IMR-90 (cell line): ENCODE data around the gene CCL13. TPM values are rescaled to one million over a fixed set of nuclear protein-coding genes. Genes with fewer than 3 reads are reported as not detected.

Experiments used
- ATAC-seq: fragments of 200-7000 bp; cut with Tn5 transposase; 2 replicates; pipeline ENCODE4 v1.9.1; 2020; ENCODE audit warnings: low read depth, mild to moderate bottlenecking, moderate library complexity
- BruUV-seq: library from RNA; stranded (reverse); fragments of 400-500 nt; replicated peaks from 2 replicates; lab custom pipeline; 2021; lab: Mats Ljungman, UMichigan
- CTCF ChIA-PET: fragments of 300-600 bp; formaldehyde crosslinking; extraction: SDS; loops from one replicate; lab custom pipeline; 2021; ENCODE audit warnings: antibody characterized with exemption; lab: Yijun Ruan, JAX
- POLR2A ChIA-PET: fragments of 300-600 bp; sonication (Branson Sonifier 250); formaldehyde crosslinking; loops from one replicate; lab custom pipeline; 2022; ENCODE audit warnings: antibody characterized with exemption; ENCODE audit not compliant: unreplicated experiment; lab: Charles Lee
- DNase-seq: peaks from one replicate; pipeline ENCODE4 v3.0.0; 2013
- H2AFZ ChIP-seq: replicated peaks from 2 replicates; pipeline ENCODE3; 2013; ENCODE audit warnings: low read length, mild to moderate bottlenecking; ENCODE audit not compliant: poor library complexity
- H2AK5ac ChIP-seq: 2 replicates; pipeline ENCODE4 v1.6.1; 2013; ENCODE audit warnings: low read depth, low read length, inconsistent platforms
- H2AK9ac ChIP-seq: replicated peaks from 2 replicates; pipeline ENCODE3; 2013; ENCODE audit warnings: mild to moderate bottlenecking, low read depth, low read length, moderate library complexity; ENCODE audit not compliant: poor library complexity
- H2BK120ac ChIP-seq: 2 replicates; pipeline ENCODE4 v1.6.1; 2013; ENCODE audit warnings: low read depth, low read length, inconsistent platforms
- H2BK15ac ChIP-seq: 3 replicates; pipeline ENCODE4 v1.6.1; 2013; ENCODE audit warnings: low read depth, low read length, inconsistent platforms
- H2BK20ac ChIP-seq: 2 replicates; pipeline ENCODE4 v1.6.1; 2013; ENCODE audit warnings: low read depth, mild to moderate bottlenecking, inconsistent platforms, low read length, moderate library complexity
- H2BK5ac ChIP-seq: 2 replicates; pipeline ENCODE4 v1.6.1; 2013; ENCODE audit warnings: mild to moderate bottlenecking, low read depth, low read length, inconsistent platforms; ENCODE audit not compliant: poor library complexity, severe bottlenecking
- H3K14ac ChIP-seq: replicated peaks from 2 replicates; pipeline ENCODE4 v1.6.1; 2013; ENCODE audit warnings: low read depth, low read length, inconsistent platforms
- H3K18ac ChIP-seq: 2 replicates; pipeline ENCODE4 v1.6.1; 2013; ENCODE audit warnings: low read depth, low read length, control low read depth
- H3K23ac ChIP-seq: 2 replicates; pipeline ENCODE4 v1.6.1; 2013; ENCODE audit warnings: low read depth, low read length, inconsistent platforms
- H3K27ac ChIP-seq: 2 replicates; pipeline ENCODE4 v1.5.1; 2013; ENCODE audit warnings: mild to moderate bottlenecking, control low read depth, low read length; ENCODE audit not compliant: insufficient read depth
- H3K27me3 ChIP-seq: 2 replicates; pipeline ENCODE4 v1.6.1; 2013; ENCODE audit warnings: low read length; ENCODE audit not compliant: control insufficient read depth, insufficient read depth
- H3K36me3 ChIP-seq: 2 replicates; pipeline ENCODE4 v1.6.1; 2013; ENCODE audit warnings: low read length, mixed read lengths; ENCODE audit not compliant: control insufficient read depth, insufficient read depth
- H3K4ac ChIP-seq: 2 replicates; pipeline ENCODE4 v1.6.1; 2013; ENCODE audit warnings: low read depth, low read length, inconsistent platforms
- H3K4me1 ChIP-seq: 2 replicates; pipeline ENCODE4 v1.6.1; 2013; ENCODE audit warnings: low read length, mixed read lengths; ENCODE audit not compliant: control insufficient read depth, insufficient read depth
- H3K4me2 ChIP-seq: 2 replicates; pipeline ENCODE4 v1.6.1; 2013; ENCODE audit warnings: low read depth, mild to moderate bottlenecking, control low read depth, low read length, moderate library complexity
- H3K4me3 ChIP-seq: 2 replicates; pipeline ENCODE4 v1.5.1; 2013; ENCODE audit warnings: low read depth, mild to moderate bottlenecking, control low read depth, low read length, moderate library complexity; ENCODE audit not compliant: insufficient read depth
- H3K56ac ChIP-seq: 2 replicates; pipeline ENCODE4 v1.6.1; 2013; ENCODE audit warnings: low read length, inconsistent platforms; ENCODE audit not compliant: insufficient read depth; ENCODE audit errors: extremely low read depth
- H3K79me1 ChIP-seq, 2 experiments: 2 replicates each; pipeline ENCODE4 v1.6.1; 2013; ENCODE audit warnings: low read length in 2 of 2, inconsistent platforms in 1 of 2, low read depth in 1 of 2
- H3K9ac ChIP-seq: 2 replicates; pipeline ENCODE4 v1.6.1; 2013; ENCODE audit warnings: low read depth, low read length, control low read depth
- H3K9me1 ChIP-seq: 2 replicates; pipeline ENCODE4 v1.6.1; 2013; ENCODE audit warnings: low read length, inconsistent platforms; ENCODE audit not compliant: insufficient read depth
- H3K9me3 ChIP-seq: 2 replicates; pipeline ENCODE4 v1.6.1; 2013; ENCODE audit warnings: low read length; ENCODE audit not compliant: control insufficient read depth, insufficient read depth
- H4K20me1 ChIP-seq: 2 replicates; pipeline ENCODE4 v1.6.1; 2013; ENCODE audit warnings: low read length, inconsistent platforms; ENCODE audit not compliant: insufficient read depth
- H4K5ac ChIP-seq: 2 replicates; pipeline ENCODE4 v1.6.1; 2013; ENCODE audit warnings: mild to moderate bottlenecking, low read depth, low read length, control low read depth
- H4K8ac ChIP-seq, 2 experiments: 2 replicates each; pipeline ENCODE4 v1.6.1; 2013; ENCODE audit warnings: low read depth in 2 of 2, low read length in 2 of 2, control low read depth in 1 of 2, inconsistent platforms in 1 of 2
- H4K91ac ChIP-seq: 2 replicates; pipeline ENCODE4 v1.6.1; 2013; ENCODE audit warnings: low read depth, low read length, inconsistent platforms; ENCODE audit not compliant: insufficient read depth
- BHLHE40 ChIP-seq: fragments of 150-350 bp; IDR thresholded peaks from 2 replicates; pipeline ENCODE4 v1.6.1; 2016; ENCODE audit warnings: mild to moderate bottlenecking, low read depth, low read length
- CEBPB ChIP-seq: IDR thresholded peaks from 2 replicates; pipeline ENCODE4 v1.6.1; 2012; ENCODE audit warnings: low read depth, low read length, improper control_type of control experiment
- CHD1 ChIP-seq: IDR thresholded peaks from 2 replicates; pipeline ENCODE4 v1.6.1; 2012; ENCODE audit warnings: low read depth, low read length, improper control_type of control experiment
- ELK1 ChIP-seq: fragments of 150-350 bp; IDR thresholded peaks from 2 replicates; pipeline ENCODE4 v1.6.1; 2016; ENCODE audit warnings: low read depth, mild to moderate bottlenecking, low read length, moderate library complexity, borderline replicate concordance
- FOS ChIP-seq: fragments of 150-350 bp; IDR thresholded peaks from 2 replicates; pipeline ENCODE4 v1.6.1; 2016; ENCODE audit warnings: low read depth, low read length
- MAFK ChIP-seq: IDR thresholded peaks from 2 replicates; pipeline ENCODE4 v1.6.1; 2012; ENCODE audit warnings: low read depth, low read length, improper control_type of control experiment
- MAZ ChIP-seq: IDR thresholded peaks from 2 replicates; pipeline ENCODE4 v1.6.1; 2012; ENCODE audit warnings: low read depth, mild to moderate bottlenecking, low read length, improper control_type of control experiment, moderate library complexity, borderline replicate concordance
- MXI1 ChIP-seq: IDR thresholded peaks from 2 replicates; pipeline ENCODE4 v1.6.1; 2012; ENCODE audit warnings: low read depth, mild to moderate bottlenecking, low read length, moderate library complexity, borderline replicate concordance
- NFE2L2 ChIP-seq: fragments of 150-350 bp; IDR thresholded peaks from 2 replicates; pipeline ENCODE4 v1.6.1; 2016; ENCODE audit warnings: low read depth, mild to moderate bottlenecking, low read length
- POLR2A ChIP-seq: IDR thresholded peaks from 2 replicates; pipeline ENCODE4 v1.6.1; 2012; ENCODE audit warnings: mild to moderate bottlenecking, low read depth, low read length
- RAD21 ChIP-seq: IDR thresholded peaks from 2 replicates; pipeline ENCODE4 v1.6.1; 2012; ENCODE audit warnings: low read length, improper control_type of control experiment
- RCOR1 ChIP-seq: IDR thresholded peaks from 2 replicates; pipeline ENCODE4 v1.6.1; 2012; ENCODE audit warnings: mild to moderate bottlenecking, low read length, improper control_type of control experiment; ENCODE audit not compliant: insufficient replicate concordance
- RFX5 ChIP-seq: IDR thresholded peaks from 2 replicates; pipeline ENCODE4 v1.8.0; 2012; ENCODE audit warnings: low read depth, mild to moderate bottlenecking, low read length, moderate library complexity
- SMC3 ChIP-seq: fragments of 150-350 bp; IDR thresholded peaks from 2 replicates; pipeline ENCODE4 v1.6.1; 2016; ENCODE audit warnings: low read depth, mild to moderate bottlenecking, antibody characterized with exemption, low read length, moderate library complexity
- WGBS, 2 experiments: methylation state at CpG; one replicate each; pipeline versions ENCODE4 v1.1.5 to v1.1.7; 2013; ENCODE audit warnings: missing lambda C conversion rate in 2 of 2; ENCODE audit not compliant: insufficient read length in 1 of 2; ENCODE audit errors: extremely low coverage in 2 of 2; 5-methylcytosine and 5-hydroxymethylcytosine counted together
- dilution Hi-C: fragments of 300-500 bp; cut with HindIII; formaldehyde crosslinking; loops from one replicate; pipeline ENCODE4 v1.14.3; 2018; ENCODE audit warnings: low sequenced_read_pairs; ENCODE audit not compliant: unreplicated experiment
- in situ Hi-C: fragments of 300-500 bp; cut with MboI; formaldehyde crosslinking; loops from 3 replicates; pipeline ENCODE4 v1.14.3; 2019; ENCODE audit warnings: low sequenced_read_pairs, inconsistent platforms, mixed read lengths
- intact Hi-C: fragments of 100-400 bp; cut with micrococcal nuclease; formaldehyde crosslinking; loops from 2 replicates; pipeline ENCODE4 v1.10.0; 2022
- polyA plus RNA-seq, 3 experiments: library from polyadenylated mRNA; depleted of rRNA; stranded (reverse); fragments of >200 nt; gene quantifications; 2 replicates each; pipeline ENCODE4 v1.2.3, GENCODE V29; 2012; ENCODE audit warnings: low replicate concordance in 1 of 3
- total RNA-seq: library from RNA; depleted of rRNA; stranded (reverse); fragments of >200 nt; gene quantifications from 2 replicates; pipeline ENCODE4 v1.2.3, GENCODE V29; 2012
- TF ChIP-seq, protein P1 (sequence below): fragments of 150-350 bp; IDR thresholded peaks from 2 replicates; pipeline ENCODE4 v1.6.1; 2017; ENCODE audit warnings: mild to moderate bottlenecking, antibody characterized with exemption, low read length, low read depth
- TF ChIP-seq, protein P2 (sequence below): conservative IDR thresholded peaks from 2 replicates; pipeline ENCODE4 v1.5.1; 2012; ENCODE audit warnings: mild to moderate bottlenecking, low read depth, low read length, improper control_type of control experiment

The CCL13 gene
- total and polyA plus RNA-seq, 2 of the 4 experiments (the other 2 are of a cell fraction) = 0.18 TPM; not detected in 1

DNA sequence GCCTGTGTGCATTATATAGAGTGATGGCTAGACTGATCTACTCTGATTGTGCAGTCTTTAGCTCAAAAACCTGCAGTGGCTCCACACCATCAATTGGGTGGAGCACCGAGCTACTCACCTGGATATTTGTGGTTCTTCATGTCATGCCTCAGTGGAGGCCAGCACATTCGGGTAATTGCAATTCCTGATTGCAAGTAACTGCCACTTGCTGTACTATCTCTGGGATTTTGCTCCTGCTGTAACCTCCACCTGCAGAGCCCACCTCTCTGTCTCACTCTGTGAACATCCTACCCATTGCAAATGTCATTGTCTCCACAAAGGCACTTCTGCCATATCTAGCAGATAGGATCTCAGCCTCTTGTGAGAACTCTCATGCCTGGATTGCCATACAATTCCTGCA lies 8.5 kb downstream of the CCL13 start:
- Histone ChIP-seq H2BK15ac (no peak overlapping the region), H3K4ac (no peak overlapping the region), H4K20me1 (no peaks in the 10 kb centered on the region), H3K23ac (no peak overlapping the region), H3K9me3 (no peaks in the 10 kb centered on the region), H2AK9ac (no peak overlapping the region), H3K14ac (no peak overlapping the region), H3K4me3 (no peak overlapping the region), H4K91ac (no peak overlapping the region), H3K4me2 (no peak overlapping the region), H2BK20ac (no peak overlapping the region), H3K18ac (no peak overlapping the region), H3K79me1 (no peaks in the 10 kb centered on the region), H2BK120ac (no peak overlapping the region), H3K9ac (no peak overlapping the region), H3K27ac (no peak overlapping the region), H3K36me3 (no peaks in the 10 kb centered on the region), H3K4me1 (no peaks in the 10 kb centered on the region), H3K9me1 (no peaks in the 10 kb centered on the region), H3K27me3 (peaks cover 21% of the 10 kb centered on the region), H4K5ac (no peak overlapping the region), H3K56ac (no peak overlapping the region), H4K8ac (no peak overlapping the region), H2AFZ (no peak overlapping the region), H2AK5ac (no peak overlapping the region), H2BK5ac (no peak overlapping the region)
- CTCF ChIA-PET = no interaction called here
- in situ Hi-C loops = loop anchor here (5.0 to 10.0 kb wide), 2 partner anchors 167 to 590 kb away; no protein-coding TSS in a partner anchor
- TF ChIP-seq NFE2L2 (no peak), BHLHE40 (no peak), RCOR1 (no peak), RAD21 (no peak), CHD1 (no peak), POLR2A (no peak), CEBPB (no peak), MAZ (no peak), FOS (no peak), RFX5 (no peak), MXI1 (no peak), ELK1 (no peak), SMC3 (no peak), MAFK (no peak)
- TF ChIP-seq, protein P1, sequence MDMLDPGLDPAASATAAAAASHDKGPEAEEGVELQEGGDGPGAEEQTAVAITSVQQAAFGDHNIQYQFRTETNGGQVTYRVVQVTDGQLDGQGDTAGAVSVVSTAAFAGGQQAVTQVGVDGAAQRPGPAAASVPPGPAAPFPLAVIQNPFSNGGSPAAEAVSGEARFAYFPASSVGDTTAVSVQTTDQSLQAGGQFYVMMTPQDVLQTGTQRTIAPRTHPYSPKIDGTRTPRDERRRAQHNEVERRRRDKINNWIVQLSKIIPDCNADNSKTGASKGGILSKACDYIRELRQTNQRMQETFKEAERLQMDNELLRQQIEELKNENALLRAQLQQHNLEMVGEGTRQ = no peak
- TF ChIP-seq, protein P2, sequence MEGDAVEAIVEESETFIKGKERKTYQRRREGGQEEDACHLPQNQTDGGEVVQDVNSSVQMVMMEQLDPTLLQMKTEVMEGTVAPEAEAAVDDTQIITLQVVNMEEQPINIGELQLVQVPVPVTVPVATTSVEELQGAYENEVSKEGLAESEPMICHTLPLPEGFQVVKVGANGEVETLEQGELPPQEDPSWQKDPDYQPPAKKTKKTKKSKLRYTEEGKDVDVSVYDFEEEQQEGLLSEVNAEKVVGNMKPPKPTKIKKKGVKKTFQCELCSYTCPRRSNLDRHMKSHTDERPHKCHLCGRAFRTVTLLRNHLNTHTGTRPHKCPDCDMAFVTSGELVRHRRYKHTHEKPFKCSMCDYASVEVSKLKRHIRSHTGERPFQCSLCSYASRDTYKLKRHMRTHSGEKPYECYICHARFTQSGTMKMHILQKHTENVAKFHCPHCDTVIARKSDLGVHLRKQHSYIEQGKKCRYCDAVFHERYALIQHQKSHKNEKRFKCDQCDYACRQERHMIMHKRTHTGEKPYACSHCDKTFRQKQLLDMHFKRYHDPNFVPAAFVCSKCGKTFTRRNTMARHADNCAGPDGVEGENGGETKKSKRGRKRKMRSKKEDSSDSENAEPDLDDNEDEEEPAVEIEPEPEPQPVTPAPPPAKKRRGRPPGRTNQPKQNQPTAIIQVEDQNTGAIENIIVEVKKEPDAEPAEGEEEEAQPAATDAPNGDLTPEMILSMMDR = no peak
- no TSS peak for BruUV-seq
- no peak for DNase-seq
- WGBS, 2 experiments = 54% methylated on average over 2 of the region's 2 CpGs; no CpG with 5 or more reads in 1 of the 2 experiments
- POLR2A ChIA-PET = no interaction called here
- no peak for ATAC-seq
- dilution Hi-C loops = no loop called here
- intact Hi-C loops = no loop called here
